Stimulated activated CD8-positive, alpha-beta memory T cell treated with anti-CD3 and anti-CD28 coated beads, Interleukin-4, amount 100 ng/mL, for 24 hours (primary cell): Measurements from ENCODE around the gene TUBG1.

Experiments used
- DNase-seq: peaks from one replicate; pipeline ENCODE4 v3.0.0-alpha.2; 2020; ENCODE audit warnings: low read depth

The TUBG1 gene

GRCh38 chr17:42609182-42609813, at the start of gene TUBG1, which contains the start of gene RETREG3:
TUBG1 (plus strand) TSS chr17:42609683; CDS start chr17:42609738, 55 bp downstream.
RETREG3 (minus strand) TSS chr17:42609374; CDS start chr17:42609324, 50 bp downstream.
- peak; percentile 99 for DNase-seq

- no peak for DNase-seq
Measured at GRCh38 chr17:42560246-42560645, 49.2 kb upstream of the TUBG1 start.

- DNase-seq, result peak; percentile 87
Measured at GRCh38 chr17:42561897-42562387, 47.5 kb upstream of the TUBG1 start, which contains the start of gene COASY. COASY (plus strand) TSS chr17:42562148; CDS start chr17:42562623, 475 bp downstream.

GRCh38 chr17:42562388-42563142, 46.9 kb upstream of the TUBG1 start:
- DNase-seq, result no peak

GRCh38 chr17:42563143-42563509, 46.4 kb upstream of the TUBG1 start:
- DNase-seq, result no peak

GRCh38 chr17:42563543-42563942, 45.9 kb upstream of the TUBG1 start:
- DNase-seq, result no peak

GRCh38 chr17:42563950-42564349, 45.5 kb upstream of the TUBG1 start:
- DNase-seq, result no peak

- DNase-seq, result no peak
Measured at GRCh38 chr17:42564815-42565522, 44.5 kb upstream of the TUBG1 start.

GRCh38 chr17:42565523-42566214, 43.8 kb upstream of the TUBG1 start:
- no peak for DNase-seq

- DNase-seq, result no peak
Measured at GRCh38 chr17:42566215-42566882, 43.1 kb upstream of the TUBG1 start.

GRCh38 chr17:42566883-42567573, 42.5 kb upstream of the TUBG1 start, which contains the start of gene MLX:
MLX (plus strand) TSS chr17:42567100; CDS start chr17:42567125, 25 bp downstream.
- DNase-seq, result peak; percentile 92

- no peak for DNase-seq
Measured at GRCh38 chr17:42568341-42569111, 41.0 kb upstream of the TUBG1 start.

GRCh38 chr17:42571435-42572225, 37.9 kb upstream of the TUBG1 start:
- no peak for DNase-seq

GRCh38 chr17:42573095-42573494, 36.4 kb upstream of the TUBG1 start:
- DNase-seq, result no peak

- no peak for DNase-seq
Measured at GRCh38 chr17:42574463-42574862, 35.0 kb upstream of the TUBG1 start.

- DNase-seq, result no peak
Measured at GRCh38 chr17:42577140-42577531, 32.3 kb upstream of the TUBG1 start.

- DNase-seq, result peak; percentile 92
Measured at GRCh38 chr17:42577532-42578281, 31.8 kb upstream of the TUBG1 start, which contains the start of gene PSMC3IP. PSMC3IP (minus strand) TSS chr17:42577729; CDS start chr17:42577686, 43 bp downstream.

- peak; percentile 54 for DNase-seq
Measured at GRCh38 chr17:42578282-42578869, 31.1 kb upstream of the TUBG1 start.
